ENCODE results near the gene CRTAC1. TPM values are rescaled to one million over a fixed set of nuclear protein-coding genes. Genes with fewer than 3 reads are reported as not detected.

The CRTAC1 gene
- total RNA-seq (2013; cell fraction: nucleolus; rRNA removed) = not detected in 2 replicates
- not detected in 2 replicates for total RNA-seq (2014; rRNA removed)
- not detected in 2 replicates for total RNA-seq (2014; rRNA removed; fragmentation: Illumina TruSeq; extraction: Trizol)
- 0.10 TPM in 1 of 2 replicates, not detected in the other for total RNA-seq (2021)
- polyA plus RNA-seq (2011; ENCODE audit: low read depth) = not detected
- polyA plus RNA-seq (2011; rRNA removed) = not detected in 2 replicates
- not detected in 2 replicates for polyA plus RNA-seq (2011; cell fraction: cytosol; rRNA removed)
- not detected in 2 replicates for polyA plus RNA-seq (2011; cell fraction: nucleus; rRNA removed)
- not detected in 2 replicates for polyA plus RNA-seq (2012)
- polyA plus RNA-seq (2014; fragmentation: Illumina TruSeq; extraction: Trizol) = not detected in 2 replicates
- not detected for polyA plus RNA-seq (2014; fragmentation: Nextera tagmentation; extraction: Ambion mirVana)
- polyA plus RNA-seq (2014; rRNA removed) = not detected in 2 replicates
- not detected for polyA plus RNA-seq (2016; fragmentation: Nextera tagmentation; extraction: Ambion mirVana)
- polyA minus RNA-seq (2011; rRNA and poly(A)+ RNA removed) = not detected in 2 replicates
- not detected in 2 replicates for polyA minus RNA-seq (2011; cell fraction: cytosol; rRNA and poly(A)+ RNA removed)
- polyA minus RNA-seq (2011; cell fraction: nucleus; rRNA and poly(A)+ RNA removed) = not detected in 2 replicates
- Bru-seq, nascent RNA = not detected
- BruChase-seq, experiment 1, labeled RNA remaining after a 6-hour chase = not detected
- BruChase-seq, experiment 2, labeled RNA remaining after a 2-hour chase = not detected
- long read RNA-seq, experiment 1 = 0 reads
- long read RNA-seq, experiment 2 = 0 reads

- no peaks in the 10 kb centered on the region for H3K79me2 ChIP-seq (ENCODE audit: control insufficient read depth, insufficient read depth, low read length)
- no peaks in the 10 kb centered on the region for H3K36me3 ChIP-seq (ENCODE audit: control insufficient read depth in 2 of 2, insufficient read depth in 2 of 2, low read length in 1 of 2)
- H3K4me2 ChIP-seq (ENCODE audit: control insufficient read depth, insufficient read depth) = no peak within 1 kb of the TSS
- 33% methylated on average over 58 of the region's 86 CpGs for WGBS (ENCODE audit: insufficient coverage, insufficient replicate concordance, low lambda C conversion rate, missing lambda C conversion rate)
- ChIA-PET SMC1A (ENCODE audit: uncharacterized antibody, unreplicated experiment) (no interaction called here), CTCF (no interaction called here), POLR2A (no interaction called here), RAD21 (ENCODE audit: unreplicated experiment) (no interaction called here)
- H3K27me3 ChIP-seq (replicated peaks in 1 of 2; ENCODE audit: control insufficient read depth in 2 of 2, insufficient read depth in 2 of 2, low read length in 1 of 2) = peaks cover 3 to 5% of the 10 kb centered on the region in 2 experiments
- no peak within 1 kb of the TSS for H2AFZ ChIP-seq (ENCODE audit: control insufficient read depth, low read depth, low read length)
- no peak for ATAC-seq
- no peak within 1 kb of the TSS for H3K4me3 ChIP-seq
- DNase-seq (ENCODE audit: low read depth, low spot score) = no peak
- H4K20me1 ChIP-seq (ENCODE audit: control insufficient read depth, insufficient read depth) = no peaks in the 10 kb centered on the region
- in situ Hi-C loops (cut with MboI) (no loop called here), intact Hi-C loops (cut with micrococcal nuclease; ENCODE audit: unreplicated experiment) (no loop called here)
- H3K4me1 ChIP-seq (ENCODE audit: control insufficient read depth, insufficient read depth, low read length) = no peaks in the 10 kb centered on the region
- H3K9me3 ChIP-seq (replicated peaks; ENCODE audit: control insufficient read depth, insufficient read depth, low read length) = no peaks in the 10 kb centered on the region
- no peak for FAIRE-seq
- no TSS peak for BruUV-seq (replicated peaks)
- no peak within 1 kb of the TSS for H3K9ac ChIP-seq (ENCODE audit: control insufficient read depth, insufficient read depth, low read length)
- H3K27ac ChIP-seq (ENCODE audit: control insufficient read depth, insufficient read depth) = no peak within 1 kb of the TSS
- TF ChIP-seq BCLAF1 (IDR thresholded peaks at IDR 0.05) (no peak), CREB1 (IDR thresholded peaks at IDR 0.05; ENCODE audit: low read depth) (no peak), NR2F1 (conservative IDR thresholded peaks at IDR 0.05) (no peak), YY1 (IDR thresholded peaks at IDR 0.05; ENCODE audit: low read depth, low read length) (no peak), RCOR1 (conservative IDR thresholded peaks at IDR 0.05; ENCODE audit: low read depth, low read length) (no peak), IKZF1 (conservative IDR thresholded peaks at IDR 0.05) (no peak), ASH2L (IDR thresholded peaks at IDR 0.05; ENCODE audit: borderline replicate concordance, low read depth) (no peak), BCL3 (IDR thresholded peaks at IDR 0.05; ENCODE audit: borderline replicate concordance, insufficient read depth, low read depth, low read length, poor library complexity, severe bottlenecking) (no peak), SMAD5 (IDR thresholded peaks at IDR 0.05; ENCODE audit: low read depth) (no peak), REST (IDR thresholded peaks at IDR 0.05; ENCODE audit: low read depth, low read length) (no peak), NRF1 (conservative IDR thresholded peaks at IDR 0.05; ENCODE audit: low read depth, low read length) (no peak), ZNF384 (IDR thresholded peaks at IDR 0.05; ENCODE audit: borderline replicate concordance, low read depth, low read length) (no peak), CHD4 (IDR thresholded peaks at IDR 0.05) (no peak), ATF7 (IDR thresholded peaks at IDR 0.05; ENCODE audit: low read depth) (no peak)
These were observed at the start of gene CRTAC1 for GRCh38 chr10:98030093-98030821. Gene CRTAC1 (minus strand): TSS chr10:98030621. CDS start chr10:98030472, 149 bp downstream.

All from GM12878 (cell line).